ENCODE data around the gene PEX3.
A peak's percentile ranks its signal among the peaks of the same experiment; 100 is the strongest.
"Not testable (repeated sequence)": the region's sequence is repeated elsewhere in the genome, so short reads cannot be mapped to it uniquely, and the experiment has no call there.

Gene PEX3

GRCh38 chr6:143450453-143451371 is at the start of gene PEX3, which contains the start of gene ADAT2:
TSS of gene PEX3 (plus strand) at chr6:143450805. CDS start at chr6:143451043, 238 bp downstream.
TSS of gene ADAT2 (minus strand) at chr6:143450695. CDS start at chr6:143450658, 37 bp downstream.
- DNase-seq = peak; percentile 96

- no peak for DNase-seq
These were observed 49.5 kb upstream of the PEX3 start for GRCh38 chr6:143401068-143401446.

- DNase-seq = no peak
These were observed 48.8 kb upstream of the PEX3 start for GRCh38 chr6:143401636-143402370.

GRCh38 chr6:143402721-143403336 is 47.8 kb upstream of the PEX3 start:
- DNase-seq = no peak

GRCh38 chr6:143405373-143406154 is 45.0 kb upstream of the PEX3 start:
- DNase-seq = no peak

GRCh38 chr6:143406673-143407072 is 43.9 kb upstream of the PEX3 start:
- no peak for DNase-seq

- DNase-seq = no peak
These were observed 42.3 kb upstream of the PEX3 start for GRCh38 chr6:143408151-143408786.

GRCh38 chr6:143408787-143409162 is 41.8 kb upstream of the PEX3 start:
- no peak for DNase-seq

- DNase-seq = no peak
These were observed 39.7 kb upstream of the PEX3 start for GRCh38 chr6:143410859-143411270.

- DNase-seq = no peak
These were observed 35.8 kb upstream of the PEX3 start for GRCh38 chr6:143414769-143415168.

GRCh38 chr6:143419526-143419925 is 31.1 kb upstream of the PEX3 start:
- no peak for DNase-seq

GRCh38 chr6:143426026-143426425 is 24.6 kb upstream of the PEX3 start:
- DNase-seq = no peak

GRCh38 chr6:143427109-143427817 is 23.3 kb upstream of the PEX3 start:
- DNase-seq = peak; percentile 77

GRCh38 chr6:143429970-143430369 is 20.6 kb upstream of the PEX3 start:
- DNase-seq = no peak

- no peak for DNase-seq
These were observed 19.4 kb upstream of the PEX3 start for GRCh38 chr6:143431226-143431625.

- DNase-seq = no peak
These were observed 18.0 kb upstream of the PEX3 start for GRCh38 chr6:143432588-143432987.

GRCh38 chr6:143441010-143441409 is 9.6 kb upstream of the PEX3 start:
- no peak for DNase-seq

- peak; percentile 83 for DNase-seq
These were observed 8.7 kb upstream of the PEX3 start for GRCh38 chr6:143441680-143442545.

GRCh38 chr6:143443096-143443495 is 7.5 kb upstream of the PEX3 start:
- no peak for DNase-seq

GRCh38 chr6:143447865-143448264 is 2.7 kb upstream of the PEX3 start:
- not testable (repeated sequence) for DNase-seq
